OCI-LY3 (cell line): ENCODE data around the gene NDST1.

Source experiments
- CTCF ChIP-seq: fragments of 200-600, 300-600 bp; sonication (generic); IDR thresholded peaks from 2 replicates; pipeline ENCODE4 v1.5.1; 2014; ENCODE audit warnings: antibody characterized with exemption, low read length, low read depth
- EZH2phosphoT487 ChIP-seq: fragments of 200-600 bp; shearing (Covaris generic); IDR thresholded peaks from 2 replicates; pipeline ENCODE4 v1.6.1; 2018; ENCODE audit warnings: antibody characterized with exemption, mixed run types, low read depth

GRCh38 chr5:150542933-150543445 is 35.1 kb downstream of the NDST1 start:
- TF ChIP-seq CTCF (no peak), EZH2phosphoT487 (no peak)
